Measurements from ENCODE around the gene VDAC1.
"Not testable (repeated sequence)": the region's sequence is repeated elsewhere in the genome, so short reads cannot be mapped to it uniquely, and the experiment has no call there.

Gene VDAC1

DNA sequence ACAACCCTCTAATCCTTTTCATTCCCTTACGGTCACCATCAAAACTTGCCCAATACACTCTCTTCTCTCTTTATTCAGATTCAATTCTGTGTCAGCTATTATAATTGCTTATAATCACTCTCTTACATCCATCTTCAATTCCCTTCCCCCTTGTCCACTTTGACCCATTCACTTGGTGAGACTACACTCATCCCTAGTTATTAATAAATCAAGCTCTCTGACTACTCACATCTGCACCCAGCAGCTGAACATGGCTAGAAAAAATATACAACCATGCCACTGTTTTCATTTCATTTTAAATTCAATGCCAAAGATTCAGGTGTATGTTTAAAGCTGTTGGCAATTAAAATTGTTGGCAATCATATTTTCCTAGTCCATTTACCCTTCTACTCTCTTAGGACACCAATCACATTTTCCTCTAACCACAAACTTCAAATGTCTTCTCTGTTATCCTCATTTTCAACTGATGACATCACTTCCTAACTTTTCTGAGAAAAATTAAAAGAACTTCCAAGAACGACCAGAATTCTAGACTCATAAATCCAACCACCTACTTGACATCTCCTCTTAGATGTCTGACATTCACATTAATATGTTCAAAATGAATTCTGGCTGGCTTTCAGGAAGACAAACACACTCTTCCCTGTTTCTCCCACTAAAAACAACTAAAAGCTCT lies 41.8 kb downstream of the VDAC1 start:
- H3K4me1 ChIP-seq = peaks cover 0 to 35% (median 20%) of the 10 kb centered on the region in 4 donors
- no peak for DNase-seq
- H3K36me3 ChIP-seq = peaks cover 6 to 14% (median 8%) of the 10 kb centered on the region in 3 donors
- no peaks in the 10 kb centered on the region for H3K27me3 ChIP-seq
- no peak overlapping the region for H3K4me3 ChIP-seq
- no peaks in the 10 kb centered on the region for H3K9me3 ChIP-seq
- peak overlapping the region; percentile 30 to 32 for H3K27ac ChIP-seq
- intact Hi-C loops (cut with DNase I; ENCODE audit: low total_unique reads) = no loop called here
- TF ChIP-seq, protein P1, sequence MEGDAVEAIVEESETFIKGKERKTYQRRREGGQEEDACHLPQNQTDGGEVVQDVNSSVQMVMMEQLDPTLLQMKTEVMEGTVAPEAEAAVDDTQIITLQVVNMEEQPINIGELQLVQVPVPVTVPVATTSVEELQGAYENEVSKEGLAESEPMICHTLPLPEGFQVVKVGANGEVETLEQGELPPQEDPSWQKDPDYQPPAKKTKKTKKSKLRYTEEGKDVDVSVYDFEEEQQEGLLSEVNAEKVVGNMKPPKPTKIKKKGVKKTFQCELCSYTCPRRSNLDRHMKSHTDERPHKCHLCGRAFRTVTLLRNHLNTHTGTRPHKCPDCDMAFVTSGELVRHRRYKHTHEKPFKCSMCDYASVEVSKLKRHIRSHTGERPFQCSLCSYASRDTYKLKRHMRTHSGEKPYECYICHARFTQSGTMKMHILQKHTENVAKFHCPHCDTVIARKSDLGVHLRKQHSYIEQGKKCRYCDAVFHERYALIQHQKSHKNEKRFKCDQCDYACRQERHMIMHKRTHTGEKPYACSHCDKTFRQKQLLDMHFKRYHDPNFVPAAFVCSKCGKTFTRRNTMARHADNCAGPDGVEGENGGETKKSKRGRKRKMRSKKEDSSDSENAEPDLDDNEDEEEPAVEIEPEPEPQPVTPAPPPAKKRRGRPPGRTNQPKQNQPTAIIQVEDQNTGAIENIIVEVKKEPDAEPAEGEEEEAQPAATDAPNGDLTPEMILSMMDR (IDR thresholded peaks at IDR 0.05) = no peak

DNA sequence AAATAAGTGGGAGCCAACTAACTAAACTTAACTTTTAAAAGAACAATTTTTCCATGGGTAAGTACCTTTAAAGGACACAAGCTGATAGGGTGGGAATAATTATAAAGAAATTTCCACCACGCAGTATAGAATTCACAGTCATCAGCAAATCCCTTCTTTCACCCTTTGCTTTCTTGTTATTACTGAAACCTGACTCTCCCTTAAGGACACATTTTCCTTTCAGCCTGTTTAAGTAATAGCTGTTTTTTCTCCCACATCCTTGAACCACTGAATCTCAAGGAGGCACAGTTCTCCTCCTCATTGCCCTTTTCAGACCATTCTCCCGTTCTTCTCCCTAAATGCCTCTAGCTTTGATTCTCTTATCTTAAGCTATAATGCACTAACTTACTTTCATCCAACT lies 42.6 kb downstream of the VDAC1 start:
- Histone ChIP-seq H3K27me3 (no peaks in the 10 kb centered on the region), H3K9me3 (no peaks in the 10 kb centered on the region), H3K27ac (no peak overlapping the region), H3K4me1 (peaks cover 0 to 28% (median 16%) of the 10 kb centered on the region in 4 donors), H3K4me3 (no peak overlapping the region), H3K36me3 (peaks cover 10 to 22% (median 12%) of the 10 kb centered on the region in 3 donors)
- no peak for DNase-seq
- intact Hi-C loops (cut with DNase I; ENCODE audit: low total_unique reads) = no loop called here
- TF ChIP-seq, protein P1 (IDR thresholded peaks at IDR 0.05) = no peak

DNA sequence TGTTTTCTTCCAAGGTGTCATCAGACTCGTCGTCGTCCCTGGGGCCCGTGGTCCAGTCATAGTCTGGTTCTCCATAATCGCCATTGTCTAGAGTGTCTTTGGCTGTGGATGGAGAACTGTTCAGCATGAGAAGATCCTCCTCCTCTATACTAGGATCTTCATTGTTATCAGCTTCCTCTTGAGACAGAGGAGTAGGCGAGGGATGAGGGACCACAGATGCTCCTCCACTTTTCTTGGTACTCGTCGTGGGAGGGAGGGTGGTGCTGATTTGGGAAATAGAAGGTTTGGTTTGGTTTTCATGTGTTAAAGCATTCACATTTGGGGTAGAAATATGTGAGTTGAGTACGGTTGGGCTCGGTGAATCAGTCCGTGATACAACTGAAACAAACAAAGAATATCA lies 45.1 kb downstream of the VDAC1 start:
- intact Hi-C loops (cut with DNase I; ENCODE audit: low total_unique reads) = no loop called here
- peaks cover 23 to 38% (median 30%) of the 10 kb centered on the region in 3 donors for H3K36me3 ChIP-seq
- H3K27ac ChIP-seq = no peak overlapping the region
- TF ChIP-seq, protein P1 (IDR thresholded peaks at IDR 0.05) = no peak
- DNase-seq = no peak
- H3K4me3 ChIP-seq = no peak overlapping the region
- H3K4me1 ChIP-seq = peaks cover 0 to 18% (median 13%) of the 10 kb centered on the region in 4 donors
- H3K9me3 ChIP-seq = no peaks in the 10 kb centered on the region
- no peaks in the 10 kb centered on the region for H3K27me3 ChIP-seq

DNA sequence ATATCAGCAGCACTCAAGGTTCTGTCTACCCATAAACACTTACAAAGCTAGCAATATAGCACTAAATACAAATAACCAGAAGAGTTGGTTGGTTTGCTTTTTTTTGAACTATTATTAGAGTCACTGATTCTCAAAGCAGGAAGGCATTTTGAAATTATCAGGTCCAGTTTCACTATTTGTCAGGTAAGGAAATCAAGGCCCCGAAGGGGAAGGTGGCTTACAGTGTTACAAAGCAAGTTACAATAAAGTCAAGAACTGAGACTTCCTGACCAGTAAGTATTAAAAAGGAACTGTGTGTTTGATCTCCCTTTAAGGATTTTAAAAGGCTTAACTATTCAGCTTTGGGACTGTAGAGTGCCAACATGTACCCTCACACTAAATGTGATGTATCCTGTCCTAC lies 47.2 kb downstream of the VDAC1 start:
- TF ChIP-seq, protein P1 (IDR thresholded peaks at IDR 0.05) = no peak
- no peak overlapping the region for H3K4me3 ChIP-seq
- H3K27me3 ChIP-seq = no peaks in the 10 kb centered on the region
- H3K9me3 ChIP-seq = no peaks in the 10 kb centered on the region
- H3K27ac ChIP-seq = no peak overlapping the region
- intact Hi-C loops (cut with DNase I; ENCODE audit: low total_unique reads) = no loop called here
- no peak for DNase-seq
- peaks cover 0 to 18% (median 11%) of the 10 kb centered on the region in 4 donors for H3K4me1 ChIP-seq
- peaks cover 26 to 40% (median 30%) of the 10 kb centered on the region in 3 donors for H3K36me3 ChIP-seq

DNA sequence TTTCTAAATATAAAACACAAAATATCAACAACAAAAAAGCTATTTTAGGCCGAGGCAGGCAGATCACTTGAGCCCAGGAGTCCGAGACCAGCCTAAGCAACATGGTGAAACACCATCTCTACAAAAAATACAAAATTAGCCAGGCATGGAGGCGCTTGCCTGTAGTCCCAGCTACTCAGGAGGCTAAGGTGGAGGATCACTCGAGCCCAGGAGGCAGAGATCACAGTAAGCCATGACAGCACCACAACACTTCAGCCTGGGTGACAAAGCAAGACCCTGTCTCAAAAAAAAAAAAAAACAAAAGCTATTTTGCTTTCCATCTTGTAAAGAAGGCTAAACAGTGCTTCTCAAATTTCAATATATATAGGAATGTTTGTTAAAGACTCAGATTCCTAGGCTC lies 47.7 kb downstream of the VDAC1 start:
- H3K4me1 ChIP-seq = peaks cover 0 to 18% (median 16%) of the 10 kb centered on the region in 4 donors
- peaks cover 26 to 40% (median 30%) of the 10 kb centered on the region in 3 donors for H3K36me3 ChIP-seq
- TF ChIP-seq, protein P1 (IDR thresholded peaks at IDR 0.05) = no peak
- no peaks in the 10 kb centered on the region for H3K9me3 ChIP-seq
- H3K4me3 ChIP-seq = no peak overlapping the region
- no peak overlapping the region for H3K27ac ChIP-seq
- H3K27me3 ChIP-seq = no peaks in the 10 kb centered on the region
- intact Hi-C loops (cut with DNase I; ENCODE audit: low total_unique reads) = no loop called here
- no peak for DNase-seq

DNA sequence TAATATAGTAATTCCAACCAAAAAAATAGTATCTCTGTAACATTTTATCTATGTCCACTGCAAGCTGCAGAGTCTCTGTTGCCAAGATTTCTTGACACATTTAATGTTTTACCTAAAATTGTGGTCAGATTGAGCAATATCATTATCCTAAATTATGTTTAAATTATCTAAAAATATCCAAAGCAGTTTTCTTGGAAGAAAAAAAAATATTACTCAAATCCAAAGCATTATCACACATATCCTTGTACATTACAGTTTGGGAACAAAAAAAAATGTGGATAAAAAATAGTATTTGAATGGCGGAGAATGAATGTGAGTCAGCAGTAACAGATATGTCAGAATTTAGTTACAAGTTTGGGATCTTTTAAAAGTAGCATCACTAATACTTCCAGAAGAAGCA lies 48.6 kb downstream of the VDAC1 start:
- intact Hi-C loops (cut with DNase I; ENCODE audit: low total_unique reads) = not testable (repeated sequence)

More for the DNA sequence above, 48.6 kb downstream of the VDAC1 start:
- not testable (repeated sequence) for H3K4me3 ChIP-seq, H3K9me3 ChIP-seq, H3K27ac ChIP-seq, DNase-seq, H3K27me3 ChIP-seq
- peaks cover 0 to 27% (median 25%) of the 10 kb centered on the region in 4 donors for H3K4me1 ChIP-seq
- H3K36me3 ChIP-seq = peaks cover 26 to 40% (median 30%) of the 10 kb centered on the region in 3 donors

All from tibial artery (tissue), 4 donors.